Measurements from ENCODE around the gene LFNG.

The LFNG gene

GRCh38 chr7:2510130-2510776 is 9.3 kb upstream of the LFNG start:
- Histone ChIP-seq H3K27me3 (ENCODE audit: control insufficient read depth in 5 of 5, insufficient read depth in 4 of 5, low read length in 5 of 5) (no peaks in the 10 kb centered on the region), H3K4me1 (ENCODE audit: control insufficient read depth in 5 of 5, insufficient read depth in 5 of 5, low read length in 5 of 5) (peaks cover 14 to 62% (median 56%) of the 10 kb centered on the region in 5 donors), H3K4me3 (ENCODE audit: low read depth in 1 of 5, low read length in 5 of 5) (no peak overlapping the region), H3K36me3 (ENCODE audit: control insufficient read depth in 5 of 5, insufficient read depth in 5 of 5, low read length in 5 of 5) (no peaks in the 10 kb centered on the region), H3K9me3 (ENCODE audit: control insufficient read depth in 5 of 5, low read length in 5 of 5) (no peaks in the 10 kb centered on the region), H3K27ac (ENCODE audit: low read depth, low read length) (no peak overlapping the region), H3K9ac (ENCODE audit: low read length in 5 of 5) (no peak overlapping the region)

- no peak overlapping the region for H3K27ac ChIP-seq (ENCODE audit: low read depth, low read length)
- H3K36me3 ChIP-seq (ENCODE audit: control insufficient read depth in 5 of 5, insufficient read depth in 5 of 5, low read length in 5 of 5) = no peaks in the 10 kb centered on the region
- H3K4me1 ChIP-seq (ENCODE audit: control insufficient read depth in 5 of 5, insufficient read depth in 5 of 5, low read length in 5 of 5) = peaks cover 14 to 62% (median 56%) of the 10 kb centered on the region in 5 donors
- no peaks in the 10 kb centered on the region for H3K9me3 ChIP-seq (ENCODE audit: control insufficient read depth in 5 of 5, low read length in 5 of 5)
- no peaks in the 10 kb centered on the region for H3K27me3 ChIP-seq (ENCODE audit: control insufficient read depth in 5 of 5, insufficient read depth in 4 of 5, low read length in 5 of 5)
- peak overlapping the region in 2 of 5 donors; percentile 6 to 8 for H3K4me3 ChIP-seq (ENCODE audit: low read depth in 1 of 5, low read length in 5 of 5)
- H3K9ac ChIP-seq (ENCODE audit: low read length in 5 of 5) = no peak overlapping the region
Measured at GRCh38 chr7:2510909-2511768, 8.4 kb upstream of the LFNG start.

DNA sequence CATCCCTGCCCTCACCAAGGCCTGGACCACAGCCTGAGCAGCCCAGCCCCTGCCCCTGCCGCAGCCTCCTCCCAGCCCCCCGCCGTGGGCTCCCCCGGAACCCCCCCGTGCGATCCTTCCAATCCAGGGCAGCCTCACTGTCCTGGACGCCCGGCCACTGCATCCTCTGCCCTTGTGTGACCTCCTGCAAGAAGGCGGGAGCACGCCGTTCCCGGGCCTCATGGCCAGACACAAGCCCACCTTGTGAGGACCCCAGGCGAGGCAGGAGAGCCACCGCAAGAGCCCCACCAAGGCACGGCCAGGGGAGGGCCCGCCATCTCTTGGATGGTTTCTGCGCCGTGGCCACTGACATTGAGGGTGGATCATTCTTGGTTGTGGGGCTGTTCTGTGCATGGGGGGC is 7.8 kb upstream of the LFNG start:
- Histone ChIP-seq H3K36me3 (ENCODE audit: control insufficient read depth in 5 of 5, insufficient read depth in 5 of 5, low read length in 5 of 5) (no peaks in the 10 kb centered on the region), H3K27me3 (ENCODE audit: control insufficient read depth in 5 of 5, insufficient read depth in 4 of 5, low read length in 5 of 5) (no peaks in the 10 kb centered on the region), H3K9ac (ENCODE audit: low read length in 5 of 5) (peak overlapping the region in 2 of 5 donors; percentile 29 to 41), H3K27ac (ENCODE audit: low read depth, low read length) (no peak overlapping the region), H3K4me1 (ENCODE audit: control insufficient read depth in 5 of 5, insufficient read depth in 5 of 5, low read length in 5 of 5) (peaks cover 14 to 62% (median 56%) of the 10 kb centered on the region in 5 donors), H3K9me3 (ENCODE audit: control insufficient read depth in 5 of 5, low read length in 5 of 5) (no peaks in the 10 kb centered on the region), H3K4me3 (ENCODE audit: low read depth in 1 of 5, low read length in 5 of 5) (peak overlapping the region in 2 of 5 donors; percentile 8 to 22)

DNA sequence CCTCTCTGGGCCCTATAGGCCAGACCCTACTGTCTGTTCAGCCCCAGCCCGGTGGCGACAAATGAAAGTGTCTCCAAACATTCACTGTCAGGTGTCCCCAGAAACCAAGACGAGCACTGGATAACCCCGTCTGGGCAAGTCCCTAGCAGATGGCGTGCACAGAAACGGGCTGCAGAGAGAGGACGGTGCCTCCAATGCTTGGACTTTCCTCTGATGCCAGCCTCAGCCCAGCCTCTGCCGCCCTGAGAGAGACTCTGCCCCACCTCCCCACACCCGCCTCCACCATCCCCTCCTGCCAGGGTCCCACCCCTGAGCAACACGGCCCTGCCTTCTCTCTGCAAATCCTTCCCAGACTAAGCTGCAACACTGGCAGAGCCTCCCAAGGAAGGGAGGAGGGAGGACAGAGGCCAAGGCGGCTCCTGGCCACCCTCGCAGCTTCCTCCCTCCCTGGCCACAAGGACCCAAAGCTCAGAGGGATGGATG is 7.4 kb upstream of the LFNG start:
- Histone ChIP-seq H3K27me3 (ENCODE audit: control insufficient read depth in 5 of 5, insufficient read depth in 4 of 5, low read length in 5 of 5) (no peaks in the 10 kb centered on the region), H3K9me3 (ENCODE audit: control insufficient read depth in 5 of 5, low read length in 5 of 5) (no peaks in the 10 kb centered on the region), H3K4me3 (ENCODE audit: low read depth in 1 of 5, low read length in 5 of 5) (peak overlapping the region in 2 of 5 donors; percentile 8 to 22), H3K4me1 (ENCODE audit: control insufficient read depth in 5 of 5, insufficient read depth in 5 of 5, low read length in 5 of 5) (peaks cover 14 to 61% (median 56%) of the 10 kb centered on the region in 5 donors), H3K36me3 (ENCODE audit: control insufficient read depth in 5 of 5, insufficient read depth in 5 of 5, low read length in 5 of 5) (no peaks in the 10 kb centered on the region), H3K27ac (ENCODE audit: low read depth, low read length) (no peak overlapping the region), H3K9ac (ENCODE audit: low read length in 5 of 5) (peak overlapping the region in 2 of 5 donors; percentile 29 to 41)

GRCh38 chr7:2512713-2513112 is 6.9 kb upstream of the LFNG start:
- Histone ChIP-seq H3K36me3 (ENCODE audit: control insufficient read depth in 5 of 5, insufficient read depth in 5 of 5, low read length in 5 of 5) (no peaks in the 10 kb centered on the region), H3K9ac (ENCODE audit: low read length in 5 of 5) (no peak overlapping the region), H3K27me3 (ENCODE audit: control insufficient read depth in 5 of 5, insufficient read depth in 4 of 5, low read length in 5 of 5) (no peaks in the 10 kb centered on the region), H3K4me1 (ENCODE audit: control insufficient read depth in 5 of 5, insufficient read depth in 5 of 5, low read length in 5 of 5) (peaks cover 14 to 56% (median 51%) of the 10 kb centered on the region in 5 donors), H3K4me3 (ENCODE audit: low read depth in 1 of 5, low read length in 5 of 5) (no peak overlapping the region), H3K27ac (ENCODE audit: low read depth, low read length) (no peak overlapping the region), H3K9me3 (ENCODE audit: control insufficient read depth in 5 of 5, low read length in 5 of 5) (no peaks in the 10 kb centered on the region)

DNA sequence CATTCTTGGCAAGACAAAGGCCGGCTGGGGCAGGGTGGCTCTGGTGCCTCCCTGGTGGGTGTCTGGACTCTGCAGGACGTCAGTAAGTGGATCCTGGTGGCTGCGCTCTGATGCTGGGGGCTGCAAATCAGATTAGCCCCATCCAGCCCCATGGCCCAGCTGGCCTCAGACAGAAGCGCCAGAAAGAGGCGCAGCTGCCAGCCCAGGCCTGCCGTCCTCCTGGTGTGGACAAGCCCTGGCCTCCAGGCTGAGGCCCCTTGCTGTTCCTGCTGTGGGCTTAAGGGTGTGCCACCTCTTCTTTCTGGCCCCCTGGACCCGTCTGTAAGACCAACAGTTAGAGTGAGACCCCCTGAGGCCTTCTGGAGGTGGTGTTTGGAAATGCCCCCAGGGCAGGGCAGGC is 5.9 kb upstream of the LFNG start:
- Histone ChIP-seq H3K36me3 (ENCODE audit: control insufficient read depth in 5 of 5, insufficient read depth in 5 of 5, low read length in 5 of 5) (no peaks in the 10 kb centered on the region), H3K27ac (ENCODE audit: low read depth, low read length) (no peak overlapping the region), H3K4me1 (ENCODE audit: control insufficient read depth in 5 of 5, insufficient read depth in 5 of 5, low read length in 5 of 5) (peaks cover 6 to 52% (median 47%) of the 10 kb centered on the region in 5 donors), H3K27me3 (ENCODE audit: control insufficient read depth in 5 of 5, insufficient read depth in 4 of 5, low read length in 5 of 5) (no peaks in the 10 kb centered on the region), H3K9ac (ENCODE audit: low read length in 5 of 5) (no peak overlapping the region), H3K4me3 (ENCODE audit: low read depth in 1 of 5, low read length in 5 of 5) (no peak overlapping the region), H3K9me3 (ENCODE audit: control insufficient read depth in 5 of 5, low read length in 5 of 5) (no peaks in the 10 kb centered on the region)

DNA sequence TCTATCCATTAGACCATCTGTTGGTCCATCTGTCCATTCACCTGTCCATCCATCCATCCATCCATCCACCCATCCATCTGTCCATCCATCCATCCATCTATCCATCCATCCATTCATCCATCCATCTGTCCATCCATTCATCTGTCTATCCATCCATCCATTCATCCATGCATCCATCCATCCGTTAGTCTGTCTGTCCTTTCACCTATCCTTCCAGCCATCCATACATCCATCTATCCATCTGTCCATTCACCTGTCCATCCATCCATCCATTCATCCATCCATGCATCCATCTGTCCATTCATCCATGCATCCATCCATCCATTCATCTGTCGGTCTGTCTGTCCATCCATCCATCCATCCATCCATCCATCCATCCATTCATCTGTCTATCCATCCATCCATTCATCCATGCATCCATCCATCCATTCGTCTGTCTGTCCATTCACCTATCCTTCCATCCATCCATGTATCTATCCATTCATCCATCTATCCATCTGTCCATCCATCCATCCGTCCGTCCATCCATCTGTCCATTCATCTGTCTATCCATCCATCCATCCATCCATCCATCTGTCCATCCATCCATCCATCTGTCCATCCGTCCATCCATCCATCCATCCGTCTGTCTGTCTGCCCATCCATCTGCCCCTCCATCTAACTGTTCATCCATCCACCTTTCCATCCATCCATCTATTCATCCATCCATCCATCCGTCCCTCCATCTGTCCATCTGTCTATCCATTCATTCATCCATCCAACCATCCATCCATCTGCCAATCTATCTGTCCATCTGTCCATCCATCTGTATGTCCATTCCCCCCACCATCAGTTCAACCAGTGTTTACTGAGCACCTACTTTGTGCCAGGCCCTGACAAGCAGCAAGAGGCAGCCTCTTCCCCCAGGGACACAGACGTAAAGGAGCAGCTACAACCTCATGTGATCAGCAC is 4.8 kb upstream of the LFNG start:
- no peaks in the 10 kb centered on the region for H3K27me3 ChIP-seq (ENCODE audit: control insufficient read depth in 5 of 5, insufficient read depth in 4 of 5, low read length in 5 of 5)
- H3K36me3 ChIP-seq (ENCODE audit: control insufficient read depth in 5 of 5, insufficient read depth in 5 of 5, low read length in 5 of 5) = no peaks in the 10 kb centered on the region
- H3K27ac ChIP-seq (ENCODE audit: low read depth, low read length) = no peak overlapping the region
- peaks cover 4 to 47% (median 42%) of the 10 kb centered on the region in 5 donors for H3K4me1 ChIP-seq (ENCODE audit: control insufficient read depth in 5 of 5, insufficient read depth in 5 of 5, low read length in 5 of 5)
- no peak overlapping the region for H3K4me3 ChIP-seq (ENCODE audit: low read depth in 1 of 5, low read length in 5 of 5)
- no peak overlapping the region for H3K9ac ChIP-seq (ENCODE audit: low read length in 5 of 5)
- no peaks in the 10 kb centered on the region for H3K9me3 ChIP-seq (ENCODE audit: control insufficient read depth in 5 of 5, low read length in 5 of 5)

DNA sequence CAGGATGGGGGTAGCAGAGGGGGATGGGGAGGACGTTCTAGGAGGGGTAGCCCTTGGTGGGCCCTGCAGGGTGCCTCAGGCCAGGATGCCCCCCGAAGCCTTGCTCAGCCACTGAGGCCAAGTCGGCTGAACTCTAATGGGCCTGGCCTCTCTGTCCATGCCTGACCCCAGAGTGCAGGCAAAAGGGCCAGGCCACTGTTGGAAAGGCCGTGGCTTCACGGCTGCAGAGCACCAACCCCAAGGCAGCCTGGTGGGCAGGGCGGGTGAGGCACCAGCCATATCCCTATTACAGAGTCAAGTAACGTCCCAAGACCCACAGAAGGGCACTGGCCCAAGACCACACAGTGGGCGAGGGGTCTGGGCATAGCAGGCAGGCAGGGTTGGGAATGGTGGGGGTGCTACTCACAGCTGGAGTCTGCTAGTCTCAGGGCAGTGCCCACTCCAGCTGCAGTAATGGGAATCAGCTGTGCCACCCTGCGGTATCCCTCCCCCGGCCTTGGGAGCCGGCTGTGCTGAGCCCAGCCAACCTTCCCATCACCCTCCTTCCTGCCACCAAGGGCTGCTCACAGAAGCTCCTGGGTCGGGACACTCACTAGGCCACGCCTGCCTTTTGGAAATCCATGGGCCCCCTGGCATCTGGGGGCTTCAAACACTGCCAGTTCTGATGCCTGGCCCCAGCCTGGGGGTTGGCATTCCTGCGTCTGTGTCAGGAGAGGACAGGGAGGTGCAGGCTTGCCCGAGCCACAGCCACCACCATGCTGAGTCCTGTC is 4.0 kb upstream of the LFNG start:
- Histone ChIP-seq H3K27ac (ENCODE audit: low read depth, low read length) (no peak overlapping the region), H3K9ac (ENCODE audit: low read length in 5 of 5) (no peak overlapping the region), H3K27me3 (ENCODE audit: control insufficient read depth in 5 of 5, insufficient read depth in 4 of 5, low read length in 5 of 5) (no peaks in the 10 kb centered on the region), H3K4me1 (ENCODE audit: control insufficient read depth in 5 of 5, insufficient read depth in 5 of 5, low read length in 5 of 5) (peaks cover 4 to 44% (median 39%) of the 10 kb centered on the region in 5 donors), H3K36me3 (ENCODE audit: control insufficient read depth in 5 of 5, insufficient read depth in 5 of 5, low read length in 5 of 5) (no peaks in the 10 kb centered on the region), H3K9me3 (ENCODE audit: control insufficient read depth in 5 of 5, low read length in 5 of 5) (no peaks in the 10 kb centered on the region), H3K4me3 (ENCODE audit: low read depth in 1 of 5, low read length in 5 of 5) (no peak overlapping the region)

DNA sequence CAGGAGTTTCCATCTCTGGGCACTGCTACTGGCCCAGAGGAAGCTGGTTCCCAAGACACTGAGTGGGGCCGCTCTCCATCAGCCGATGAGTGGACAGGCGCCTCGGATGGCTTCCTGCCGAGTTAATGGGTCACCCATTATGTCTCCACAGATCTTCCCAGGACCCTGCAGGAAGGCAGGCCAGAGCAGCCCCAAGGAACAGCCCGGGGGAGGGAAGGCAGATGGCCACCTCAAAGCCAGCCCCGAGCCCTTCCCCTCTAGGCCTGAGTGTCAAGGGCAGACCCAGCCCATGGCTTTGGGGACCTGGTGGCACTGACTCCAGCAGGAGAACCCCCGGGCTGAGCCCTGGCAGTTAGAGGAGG is 3.4 kb upstream of the LFNG start:
- H3K27ac ChIP-seq (ENCODE audit: low read depth, low read length) = no peak overlapping the region
- no peaks in the 10 kb centered on the region for H3K36me3 ChIP-seq (ENCODE audit: control insufficient read depth in 5 of 5, insufficient read depth in 5 of 5, low read length in 5 of 5)
- peaks cover 4 to 43% (median 38%) of the 10 kb centered on the region in 5 donors for H3K4me1 ChIP-seq (ENCODE audit: control insufficient read depth in 5 of 5, insufficient read depth in 5 of 5, low read length in 5 of 5)
- no peak overlapping the region for H3K4me3 ChIP-seq (ENCODE audit: low read depth in 1 of 5, low read length in 5 of 5)
- H3K27me3 ChIP-seq (ENCODE audit: control insufficient read depth in 5 of 5, insufficient read depth in 4 of 5, low read length in 5 of 5) = no peaks in the 10 kb centered on the region
- no peaks in the 10 kb centered on the region for H3K9me3 ChIP-seq (ENCODE audit: control insufficient read depth in 5 of 5, low read length in 5 of 5)
- H3K9ac ChIP-seq (ENCODE audit: low read length in 5 of 5) = no peak overlapping the region
